RWPE1 (cell line): ENCODE data around the gene NR4A2.
A peak's percentile ranks its signal among the peaks of the same experiment; 100 is the strongest.

Experiments used
- CTCF ChIA-PET: fragments of 350-600 bp; sonication (Branson Sonifier 250); formaldehyde crosslinking; extraction: SDS; loops from one replicate; lab custom pipeline; 2021; lab: Yijun Ruan, JAX
- POLR2A ChIA-PET: fragments of 400-600 bp; formaldehyde crosslinking; extraction: SDS; loops from one replicate; lab custom pipeline; 2020; ENCODE audit warnings: antibody characterized with exemption; ENCODE audit not compliant: low non-redundant PET; lab: Yijun Ruan, JAX
- DNase-seq: peaks from one replicate; pipeline ENCODE4 v3.0.0; 2012; ENCODE audit warnings: low spot score
- H3K27ac ChIP-seq: fragments of 450-650 bp; 2 replicates; pipeline ENCODE4 v1.5.1; 2017
- CTCF ChIP-seq: fragments of 450-650 bp; conservative IDR thresholded peaks from 2 replicates; pipeline ENCODE4 v1.5.1; 2017; ENCODE audit warnings: low read depth, mild to moderate bottlenecking

Gene NR4A2

DNA sequence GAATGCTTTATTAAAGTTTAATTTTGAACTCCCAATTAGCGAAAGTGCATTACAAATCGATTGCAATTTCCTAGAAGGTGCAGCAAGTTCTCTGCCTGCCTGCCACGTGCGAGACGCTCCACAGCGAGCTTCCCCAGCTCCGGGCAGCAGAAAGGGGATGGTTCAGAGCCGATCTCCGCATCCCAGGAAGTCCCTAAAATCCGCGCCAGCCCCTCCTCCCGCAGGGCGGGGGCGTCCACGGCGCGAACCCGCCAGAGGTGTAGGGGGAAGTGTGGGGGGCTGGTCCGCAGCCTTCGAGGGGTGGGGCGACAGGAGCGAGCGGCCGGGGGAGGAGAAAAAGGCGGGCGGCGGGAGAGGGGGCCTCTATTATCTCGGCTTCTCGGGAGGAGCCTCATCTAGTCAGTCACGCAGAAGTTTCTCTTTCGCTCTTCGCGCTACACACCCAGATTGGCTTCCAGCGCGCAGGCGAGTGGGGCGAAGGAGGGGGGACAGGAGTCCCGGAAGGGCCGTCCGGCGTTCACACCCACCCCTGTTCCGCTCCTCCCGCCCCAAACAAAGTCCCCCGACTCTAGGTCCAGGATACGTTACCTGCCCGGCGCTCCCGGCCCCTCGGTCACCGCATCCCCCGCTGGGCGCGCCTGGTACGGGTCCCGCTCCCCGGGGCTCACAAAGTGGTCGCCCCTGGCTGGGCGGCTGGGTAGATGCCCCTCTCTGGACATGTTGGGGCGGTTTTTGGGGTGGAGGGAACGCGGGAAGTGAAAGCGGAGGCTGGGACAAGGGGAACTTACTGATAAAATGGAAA lies 9.1 kb upstream of the NR4A2 start:
- ChIA-PET CTCF (interaction anchor here (1.1 kb wide), 1 partner anchor 248 kb away, joined by 6 read pairs; no protein-coding TSS in a partner anchor), POLR2A (interaction anchor here (1.5 kb wide), 1 partner anchor 96 kb away, joined by 5 read pairs; no protein-coding TSS in a partner anchor)
- peak overlapping the region; percentile 99 for H3K27ac ChIP-seq
- peak; percentile 90 for DNase-seq
- TF ChIP-seq CTCF = no peak

GRCh38 chr2:156340804-156341451 lies 8.4 kb upstream of the NR4A2 start:
- POLR2A ChIA-PET = interaction anchor here (1.5 kb wide), 1 partner anchor 97 kb away, joined by 5 read pairs; no protein-coding TSS in a partner anchor
- CTCF ChIA-PET = interaction anchor here (0.6 to 1.1 kb wide), 2 partner anchors 249 to 715 kb away, joined by 3 to 6 read pairs; no protein-coding TSS in a partner anchor
- peak overlapping the region; percentile 99 for H3K27ac ChIP-seq
- DNase-seq = no peak
- TF ChIP-seq CTCF = no peak

DNA sequence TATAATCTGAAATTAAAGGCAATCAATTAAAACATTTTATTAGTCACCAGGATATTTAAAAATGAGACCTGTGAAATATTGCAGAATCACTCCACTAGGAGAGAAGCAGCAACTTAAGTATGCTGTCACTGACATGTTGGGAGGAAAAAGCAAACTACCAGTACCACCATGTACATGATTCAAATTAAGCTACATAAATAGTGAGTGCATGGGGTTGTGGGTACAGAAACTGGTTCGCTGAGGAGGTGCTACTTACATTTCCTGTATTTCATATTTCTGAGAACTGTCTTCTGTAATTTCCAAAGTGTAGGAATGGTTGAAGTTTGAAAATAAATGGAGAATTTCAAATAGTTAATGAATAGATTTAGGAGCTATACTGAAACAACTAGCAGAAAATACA lies 7.9 kb upstream of the NR4A2 start:
- no peak for DNase-seq
- POLR2A ChIA-PET = interaction anchor here (1.5 kb wide), 1 partner anchor 97 kb away, joined by 5 read pairs; no protein-coding TSS in a partner anchor
- CTCF ChIA-PET = interaction anchor here (0.6 kb wide), 1 partner anchor 715 kb away, joined by 3 read pairs; no protein-coding TSS in a partner anchor
- no peak overlapping the region for H3K27ac ChIP-seq
- TF ChIP-seq CTCF = no peak

- H3K27ac ChIP-seq = no peak overlapping the region
- CTCF ChIA-PET = no interaction called here
- no peak for DNase-seq
- TF ChIP-seq CTCF = no peak
- POLR2A ChIA-PET = no interaction called here
Measured at GRCh38 chr2:156339865-156340264, 7.3 kb upstream of the NR4A2 start.

GRCh38 chr2:156339110-156339847 lies 6.8 kb upstream of the NR4A2 start:
- TF ChIP-seq CTCF = no peak
- POLR2A ChIA-PET = no interaction called here
- DNase-seq = no peak
- no peak overlapping the region for H3K27ac ChIP-seq
- CTCF ChIA-PET = interaction anchor here (1.4 kb wide), 1 partner anchor 251 kb away, joined by 5 read pairs; no protein-coding TSS in a partner anchor

DNA sequence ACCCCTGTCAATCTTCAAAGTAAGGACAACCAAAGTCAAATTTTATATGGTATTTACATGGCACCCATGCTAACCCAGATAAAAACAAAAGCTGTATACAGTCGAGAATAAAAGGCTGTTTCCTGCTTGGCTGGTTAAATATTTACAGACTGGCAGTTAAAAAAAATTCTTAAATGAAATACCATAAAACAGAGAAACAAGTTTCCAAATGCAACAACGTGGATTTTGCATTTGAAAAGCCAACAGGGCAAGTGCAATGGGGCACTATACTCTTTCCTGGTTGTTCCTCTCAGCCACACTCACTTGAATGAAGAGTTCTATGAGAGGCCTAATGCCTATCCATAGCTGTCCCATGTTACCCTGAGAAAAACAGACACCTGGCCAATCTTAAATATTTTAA lies 6.1 kb upstream of the NR4A2 start:
- H3K27ac ChIP-seq = no peak overlapping the region
- no peak for TF ChIP-seq CTCF
- CTCF ChIA-PET = interaction anchor here (1.4 kb wide), 1 partner anchor 251 kb away, joined by 5 read pairs; no protein-coding TSS in a partner anchor
- POLR2A ChIA-PET = no interaction called here
- DNase-seq = no peak
